Measurements from ENCODE around the gene CALB2.

GRCh38 chr16:71426880-71427615 lies 68.5 kb downstream of the CALB2 start:
- TF ChIP-seq CTCF (IDR thresholded peaks at IDR 0.05) (no peak), ZFX (IDR thresholded peaks at IDR 0.05; ENCODE audit: borderline replicate concordance) (no peak)

Data from 22Rv1 (cell line).